ENCODE results near the gene MYO16.

GRCh38 chr13:108923386-108924047 is 294.1 kb downstream of the MYO16 start:
- TF ChIP-seq POLR2A (IDR thresholded peaks at IDR 0.05; ENCODE audit: low read depth, low read length) = no peak
- no peak for TF ChIP-seq POLR2AphosphoS5 (IDR thresholded peaks at IDR 0.05; ENCODE audit: low read depth, low read length)
- no peak for TF ChIP-seq SPI1 (IDR thresholded peaks at IDR 0.05; ENCODE audit: low read depth, low read length)
- TF ChIP-seq TAF1 (IDR thresholded peaks at IDR 0.05; ENCODE audit: low read depth, low read length) = no peak
- TF ChIP-seq PAX5 (IDR thresholded peaks at IDR 0.05; ENCODE audit: insufficient read depth, low read length, severe bottlenecking) = no peak
- no peak for TF ChIP-seq POU2F2 (IDR thresholded peaks at IDR 0.05; ENCODE audit: low read depth, low read length)

All from GM12891 (cell line).